ENCODE measurements around the gene MSANTD7.

The MSANTD7 gene

GRCh38 chr10:14833106-14833505 is 5.0 kb upstream of the MSANTD7 start:
- TF ChIP-seq CTCF (IDR thresholded peaks at IDR 0.05; ENCODE audit: borderline replicate concordance, extremely low read depth, low read length, poor library complexity, severe bottlenecking) (no peak), EZH2 (IDR thresholded peaks at IDR 0.05; ENCODE audit: borderline replicate concordance, low read depth, low read length, severe bottlenecking) (no peak)
- no peak for ATAC-seq (ENCODE audit: insufficient read depth, low read depth)

GRCh38 chr10:14836208-14836607 is 1.9 kb upstream of the MSANTD7 start:
- peaks cover 17% of the 10 kb centered on the region; the same call in 1 of the 2 replicates for H4K20me1 ChIP-seq (ENCODE audit: insufficient read depth, low read length)
- peaks cover 32% of the 10 kb centered on the region for H3K79me2 ChIP-seq (ENCODE audit: insufficient read depth, low read length)
- H3K4me1 ChIP-seq (ENCODE audit: insufficient read depth, low read length) = peaks cover 26% of the 10 kb centered on the region
- ATAC-seq (ENCODE audit: insufficient read depth, low read depth) (no peak), DNase-seq (no peak)
- TF ChIP-seq EZH2 (IDR thresholded peaks at IDR 0.05; ENCODE audit: borderline replicate concordance, low read depth, low read length, severe bottlenecking) (no peak), CTCF (IDR thresholded peaks at IDR 0.05; ENCODE audit: borderline replicate concordance, extremely low read depth, low read length, poor library complexity, severe bottlenecking) (no peak)
- no peak overlapping the region for H2AFZ ChIP-seq (ENCODE audit: low read depth, low read length)
- no peak overlapping the region for H3K4me3 ChIP-seq (ENCODE audit: low read depth in 1 of 2, low read length in 2 of 2)
- H3K9ac ChIP-seq (ENCODE audit: low read depth, low read length) = no peak overlapping the region
- no peak overlapping the region for H3K4me2 ChIP-seq (ENCODE audit: insufficient read depth, low read length)
- no peaks in the 10 kb centered on the region for H3K27me3 ChIP-seq (ENCODE audit: insufficient read depth, low read length, poor library complexity)
- no peaks in the 10 kb centered on the region for H3K9me3 ChIP-seq (ENCODE audit: insufficient read depth, low read length, severe bottlenecking)
- H3K27ac ChIP-seq (ENCODE audit: low read length) = no peak overlapping the region
- peaks cover 20% of the 10 kb centered on the region for H3K36me3 ChIP-seq (ENCODE audit: insufficient read depth, low read length)

More at GRCh38 chr10:14833106-14833505, 5.0 kb upstream of the MSANTD7 start:
- Histone ChIP-seq H3K27me3 (ENCODE audit: insufficient read depth, low read length, poor library complexity) (no peaks in the 10 kb centered on the region), H3K4me2 (ENCODE audit: insufficient read depth, low read length) (no peak overlapping the region), H3K4me1 (ENCODE audit: insufficient read depth, low read length) (peaks cover 10% of the 10 kb centered on the region), H4K20me1 (ENCODE audit: insufficient read depth, low read length) (no peaks in the 10 kb centered on the region), H2AFZ (ENCODE audit: low read depth, low read length) (no peak overlapping the region), H3K27ac (ENCODE audit: low read length) (no peak overlapping the region), H3K36me3 (ENCODE audit: insufficient read depth, low read length) (no peaks in the 10 kb centered on the region; the same call in 1 of the 2 replicates), H3K9ac (ENCODE audit: low read depth, low read length) (no peak overlapping the region), H3K4me3 (ENCODE audit: low read depth in 1 of 2, low read length in 2 of 2) (no peak overlapping the region), H3K9me3 (ENCODE audit: insufficient read depth, low read length, severe bottlenecking) (no peaks in the 10 kb centered on the region), H3K79me2 (ENCODE audit: insufficient read depth, low read length) (peaks cover under 1% of the 10 kb centered on the region)
- DNase-seq = no peak

GRCh38 chr10:14837003-14837756 is 926 bp upstream of the MSANTD7 start:
- H3K9me3 ChIP-seq (ENCODE audit: insufficient read depth, low read length, severe bottlenecking) = no peaks in the 10 kb centered on the region
- peak overlapping the region; percentile 78 for H3K27ac ChIP-seq (ENCODE audit: low read length)
- no peaks in the 10 kb centered on the region for H3K27me3 ChIP-seq (ENCODE audit: insufficient read depth, low read length, poor library complexity)
- peaks cover 29% of the 10 kb centered on the region for H3K36me3 ChIP-seq (ENCODE audit: insufficient read depth, low read length)
- peak overlapping the region; percentile 95 for H2AFZ ChIP-seq (ENCODE audit: low read depth, low read length)
- TF ChIP-seq EZH2 (IDR thresholded peaks at IDR 0.05; ENCODE audit: borderline replicate concordance, low read depth, low read length, severe bottlenecking) (no peak), CTCF (IDR thresholded peaks at IDR 0.05; ENCODE audit: borderline replicate concordance, extremely low read depth, low read length, poor library complexity, severe bottlenecking) (no peak)
- ATAC-seq (ENCODE audit: insufficient read depth, low read depth) = no peak
- H3K9ac ChIP-seq (ENCODE audit: low read depth, low read length) = peak overlapping the region; percentile 99
- peaks cover 26% of the 10 kb centered on the region for H3K4me1 ChIP-seq (ENCODE audit: insufficient read depth, low read length)
- H4K20me1 ChIP-seq (ENCODE audit: insufficient read depth, low read length) = peaks cover 26% of the 10 kb centered on the region
- peak overlapping the region; percentile 71 for H3K4me2 ChIP-seq (ENCODE audit: insufficient read depth, low read length)
- peaks cover 41% of the 10 kb centered on the region for H3K79me2 ChIP-seq (ENCODE audit: insufficient read depth, low read length)
- peak overlapping the region; percentile 51 to 98 for H3K4me3 ChIP-seq (ENCODE audit: low read depth in 1 of 2, low read length in 2 of 2)
- no peak for DNase-seq
